Calu3 (cell line): Measurements from ENCODE around the gene HOXA7. TPM values are rescaled to one million over a fixed set of nuclear protein-coding genes. Genes with fewer than 3 reads are reported as not detected.

Experiments used
- BruUV-seq: library from RNA; stranded (reverse); fragments of 400-500 nt; replicated peaks from 2 replicates; lab custom pipeline; 2021; lab: Mats Ljungman, UMichigan
- CTCF ChIA-PET: fragments of 300-600 bp; sonication (Branson Sonifier 250); formaldehyde crosslinking; loops from one replicate; lab custom pipeline; 2022; ENCODE audit warnings: antibody characterized with exemption; lab: Charles Lee
- DNase-seq: peaks from one replicate; pipeline ENCODE4 v3.0.0; 2022
- H3K27ac Mint-ChIP-seq: one replicate; pipeline ENCODE4 v1.8.0; 2022; ENCODE audit warnings: mixed read lengths; ENCODE audit not compliant: unreplicated experiment
- H3K27me3 Mint-ChIP-seq: one replicate; pipeline ENCODE4 v1.8.0; 2022; ENCODE audit warnings: mixed read lengths; ENCODE audit not compliant: unreplicated experiment
- H3K36me3 Mint-ChIP-seq: one replicate; pipeline ENCODE4 v1.8.0; 2022; ENCODE audit warnings: mild to moderate bottlenecking, moderate library complexity, mixed read lengths; ENCODE audit not compliant: insufficient read depth, unreplicated experiment
- H3K4me1 Mint-ChIP-seq: one replicate; pipeline ENCODE4 v1.8.0; 2022; ENCODE audit warnings: mild to moderate bottlenecking, low read depth, mixed read lengths; ENCODE audit not compliant: unreplicated experiment
- H3K4me3 Mint-ChIP-seq: one replicate; pipeline ENCODE4 v1.8.0; 2022; ENCODE audit warnings: mild to moderate bottlenecking, low read depth, moderate library complexity, mixed read lengths; ENCODE audit not compliant: unreplicated experiment
- H3K9me3 Mint-ChIP-seq: one replicate; pipeline ENCODE4 v1.8.0; 2022; ENCODE audit warnings: low read depth, mixed read lengths; ENCODE audit not compliant: unreplicated experiment
- CTCF ChIP-seq: fragments of 200-600 bp; IDR thresholded peaks from one replicate; pipeline ENCODE4 v1.8.0; 2022; ENCODE audit warnings: antibody characterized with exemption; ENCODE audit not compliant: unreplicated experiment
- intact Hi-C: fragments of 100-400 bp; cut with micrococcal nuclease; formaldehyde crosslinking; loops from one replicate; pipeline ENCODE4 v1.10.0; 2022; ENCODE audit not compliant: unreplicated experiment
- total RNA-seq: library from RNA; stranded (reverse); gene quantifications from 2 replicates; pipeline ENCODE4 v1.2.3, GENCODE V29; 2022

Gene HOXA7
- total RNA-seq, 1 experiment from 2014 or later, result not detected

GRCh38 chr7:27153526-27153925, 2.9 kb downstream of the HOXA7 start:
- Mint-ChIP-seq H3K4me3 (no peak overlapping the region), H3K4me1 (peaks cover 11% of the 10 kb centered on the region), H3K27me3 (peaks cover 36% of the 10 kb centered on the region), H3K9me3 (no peaks in the 10 kb centered on the region), H3K36me3 (peaks cover 29% of the 10 kb centered on the region), H3K27ac (no peak overlapping the region)
- CTCF ChIA-PET, result no interaction called here
- BruUV-seq, result no TSS peak
- DNase-seq, result no peak
- intact Hi-C loops, result loop anchor here (5.0 kb wide), 1 partner anchor 1261 kb away; no protein-coding TSS in a partner anchor
- TF ChIP-seq CTCF, result no peak

- CTCF ChIA-PET, result interaction anchor here (0.8 to 1.0 kb wide), 2 partner anchors 8 to 54 kb away, joined by 3 to 5 read pairs; no protein-coding TSS in a partner anchor
- H3K4me3 Mint-ChIP-seq, result no peak overlapping the region
- TF ChIP-seq CTCF, result no peak
- intact Hi-C loops, result loop anchor here (5.0 kb wide), 1 partner anchor 1261 kb away; no protein-coding TSS in a partner anchor
- DNase-seq, result no peak
- no peaks in the 10 kb centered on the region for H3K9me3 Mint-ChIP-seq
- BruUV-seq, result no TSS peak
- peaks cover 35% of the 10 kb centered on the region for H3K36me3 Mint-ChIP-seq
- peaks cover 11% of the 10 kb centered on the region for H3K4me1 Mint-ChIP-seq
- H3K27ac Mint-ChIP-seq, result no peak overlapping the region
- H3K27me3 Mint-ChIP-seq, result peaks cover 36% of the 10 kb centered on the region
Measured at GRCh38 chr7:27152816-27153442, 3.5 kb downstream of the HOXA7 start.

- intact Hi-C loops, result loop anchor here (5.0 kb wide), 1 partner anchor 1260 kb away; no protein-coding TSS in a partner anchor
- peaks cover 36% of the 10 kb centered on the region for H3K27me3 Mint-ChIP-seq
- peak within 1 kb of the TSS; percentile 73 for H3K27ac Mint-ChIP-seq
- no peak for DNase-seq
- CTCF ChIA-PET, result interaction anchor here (0.8 to 2.4 kb wide), 3 partner anchors 9 to 53 kb away, joined by 3 to 8 read pairs (median 5); partner anchors contain the start of gene HOXA10
- peaks cover 37% of the 10 kb centered on the region for H3K36me3 Mint-ChIP-seq
- TF ChIP-seq CTCF, result no peak
- H3K4me3 Mint-ChIP-seq, result peak within 1 kb of the TSS; percentile 76
- BruUV-seq, result no TSS peak
- peaks cover 11% of the 10 kb centered on the region for H3K4me1 Mint-ChIP-seq
- H3K9me3 Mint-ChIP-seq, result no peaks in the 10 kb centered on the region
Measured at GRCh38 chr7:27151931-27152815, 4.3 kb downstream of the HOXA7 start, which contains the start of gene HOXA3. Gene HOXA3, minus strand, starts transcription at chr7:27152583. Its CDS starts 41,943 bp downstream, at chr7:27110640.

- H3K27ac Mint-ChIP-seq, result peak overlapping the region; percentile 73
- intact Hi-C loops, result loop anchor here (5.0 kb wide), 1 partner anchor 1259 kb away; no protein-coding TSS in a partner anchor
- no TSS peak for BruUV-seq
- peak overlapping the region; percentile 76 for H3K4me3 Mint-ChIP-seq
- TF ChIP-seq CTCF, result no peak
- no peaks in the 10 kb centered on the region for H3K9me3 Mint-ChIP-seq
- CTCF ChIA-PET, result interaction anchor here (1.1 to 2.4 kb wide), 10 partner anchors 8 to 782 kb away, joined by 3 to 21 read pairs (median 5); partner anchors contain the start of genes HOXA10 and SKAP2
- H3K27me3 Mint-ChIP-seq, result peaks cover 36% of the 10 kb centered on the region
- peaks cover 11% of the 10 kb centered on the region for H3K4me1 Mint-ChIP-seq
- peak; percentile 50 for DNase-seq
- H3K36me3 Mint-ChIP-seq, result peaks cover 37% of the 10 kb centered on the region
Measured at GRCh38 chr7:27151341-27151930, 5.0 kb downstream of the HOXA7 start.
